Pancreas (tissue), 10 donors: ENCODE measurements around the gene SV2A. TPM values are rescaled to one million over a fixed set of nuclear protein-coding genes. Genes with fewer than 3 reads are reported as not detected.
"Not testable (repeated sequence)": the region's sequence is repeated elsewhere in the genome, so short reads cannot be mapped to it uniquely, and the experiment has no call there.

ENCODE experiments used
- ATAC-seq, 4 donors: fragments of 200-7000 bp; cut with Tn5 transposase; one replicate each; pipeline versions ENCODE4 v1.8.0 to v1.9.1; 2020; ENCODE audit warnings: mild to moderate bottlenecking in 4 of 4, moderate library complexity in 4 of 4
- DNase-seq, 6 donors: peaks; one replicate each; pipeline ENCODE4 v3.0.0-alpha.2; 2020
- FAIRE-seq: peaks from 2 replicates; lab custom pipeline; 2012; peaks lifted over from hg19 to GRCh38; lab: Jason Lieb, UNC
- H3K27ac ChIP-seq, 4 donors: fragments of 200-600 bp; sonication (generic); 1 replicate in 3 of 4; 2 replicates in 1 of 4; pipeline versions ENCODE4 v1.5.0 to v1.8.0; 2020
- H3K27me3 ChIP-seq, 4 donors: fragments of 200-600 bp; one replicate each; pipeline ENCODE4 v1.8.0; 2021
- H3K36me3 ChIP-seq, 3 donors: fragments of 200-600 bp; sonication (generic) in 1 of 3; one replicate each; pipeline versions ENCODE4 v1.5.0 to v1.8.0; 2020 to 2021
- H3K4me1 ChIP-seq, 3 donors: fragments of 200-600 bp; one replicate each; pipeline ENCODE4 v1.8.0; 2021
- H3K4me3 ChIP-seq, 4 donors: fragments of 200-600 bp; sonication (generic) in 2 of 4; one replicate each; pipeline versions ENCODE4 v1.5.0 to v1.8.0; 2020 to 2021
- H3K9me3 ChIP-seq, 4 donors: fragments of 200-600 bp; one replicate each; pipeline ENCODE4 v1.8.0; 2021
- WGBS, 2 donors: extraction: QIAGEN DNeasy Blood & Tissue Kit; methylation state at CpG; one replicate each; pipeline ENCODE4 v1.1.7; 2013; 5-methylcytosine and 5-hydroxymethylcytosine counted together
- intact Hi-C, 3 donors: fragments of 100-400 bp; cut with DNase I; formaldehyde crosslinking; loops; one replicate each; pipeline versions ENCODE4 v1.11.1 to v1.14.2; 2022
- polyA plus RNA-seq, 2 donors: library from polyadenylated mRNA; stranded (reverse); fragments of 200-250 nt; gene quantifications; one replicate each; pipeline ENCODE4 v1.2.3, GENCODE V29; 2013
- total RNA-seq, 6 donors: library from RNA; stranded (reverse); fragmentation: NEBNext Ultra II Directional in 4 of 6; extraction: Animal tissue kit (Norgen Biotek cat#: 25700) in 4 of 6; gene quantifications; one replicate each; pipeline versions ENCODE4 v1.2.1 to v1.2.4, GENCODE V29; 2021 to 2023
- TF ChIP-seq, protein P1 (sequence below), 4 donors: fragments of 200-600 bp; sonication (generic) in 3 of 4; IDR thresholded peaks; one replicate each; pipeline versions ENCODE4 v1.5.0 to v1.8.0; 2021; ENCODE audit warnings: antibody characterized with exemption in 4 of 4
- donor health status: healthy with polysubstance abuse.
- donor health status: DM: no; HTN: no; CAD: no; lungs with moderate emphysema.
- donor health status: DM: no; HTN: no; CAD: no.
- donor health status: control.
- donor health status: control.
- donor health status: Bipolar disorder and iron deficiency.
- donor health status: DM: yes; HTN: yes; CAD: no.
- donor health status: DM: no; HTN: no; CAD: no.
- donor health status: DM: no; HTN: no; CAD: no.
- donor health status: DM: yes; HTN: yes; CAD: no.

The SV2A gene
- total and polyA plus RNA-seq, 8 donors: 0.32 to 8.3 (median 1.6) TPM

DNA sequence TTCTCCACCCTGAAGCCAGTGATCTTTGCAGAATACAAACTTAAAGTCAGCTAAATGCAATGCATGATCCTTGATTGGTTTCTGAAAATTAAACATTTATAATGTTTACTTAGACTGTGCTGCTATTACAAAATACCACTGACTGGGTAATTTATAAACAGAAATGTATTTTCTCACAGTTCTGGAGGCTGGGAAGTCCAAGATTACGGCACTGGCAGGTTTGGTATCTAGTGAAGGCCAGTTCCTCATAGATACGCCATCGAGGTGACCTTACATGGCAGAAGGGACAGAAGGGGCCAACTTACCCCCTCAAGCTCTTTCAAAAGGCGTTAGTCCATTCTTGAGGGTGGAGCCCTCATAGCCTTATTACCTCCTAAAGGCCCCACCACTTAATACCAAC is 21.1 kb downstream of the SV2A start:
- WGBS, 2 donors: 93 to 95% methylated on average over 4 of the region's 4 CpGs
- H3K27ac ChIP-seq: no peak overlapping the region
- no peak overlapping the region for H3K4me3 ChIP-seq
- FAIRE-seq: no peak
- no peak for ATAC-seq
- intact Hi-C loops: no loop called here
- no peak for DNase-seq
- TF ChIP-seq, protein P1, sequence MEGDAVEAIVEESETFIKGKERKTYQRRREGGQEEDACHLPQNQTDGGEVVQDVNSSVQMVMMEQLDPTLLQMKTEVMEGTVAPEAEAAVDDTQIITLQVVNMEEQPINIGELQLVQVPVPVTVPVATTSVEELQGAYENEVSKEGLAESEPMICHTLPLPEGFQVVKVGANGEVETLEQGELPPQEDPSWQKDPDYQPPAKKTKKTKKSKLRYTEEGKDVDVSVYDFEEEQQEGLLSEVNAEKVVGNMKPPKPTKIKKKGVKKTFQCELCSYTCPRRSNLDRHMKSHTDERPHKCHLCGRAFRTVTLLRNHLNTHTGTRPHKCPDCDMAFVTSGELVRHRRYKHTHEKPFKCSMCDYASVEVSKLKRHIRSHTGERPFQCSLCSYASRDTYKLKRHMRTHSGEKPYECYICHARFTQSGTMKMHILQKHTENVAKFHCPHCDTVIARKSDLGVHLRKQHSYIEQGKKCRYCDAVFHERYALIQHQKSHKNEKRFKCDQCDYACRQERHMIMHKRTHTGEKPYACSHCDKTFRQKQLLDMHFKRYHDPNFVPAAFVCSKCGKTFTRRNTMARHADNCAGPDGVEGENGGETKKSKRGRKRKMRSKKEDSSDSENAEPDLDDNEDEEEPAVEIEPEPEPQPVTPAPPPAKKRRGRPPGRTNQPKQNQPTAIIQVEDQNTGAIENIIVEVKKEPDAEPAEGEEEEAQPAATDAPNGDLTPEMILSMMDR (IDR thresholded peaks at IDR 0.05): no peak
- H3K36me3 ChIP-seq: no peaks in the 10 kb centered on the region
- H3K4me1 ChIP-seq: peaks cover 0 to 6% (median 3%) of the 10 kb centered on the region in 3 donors
- H3K27me3 ChIP-seq: no peaks in the 10 kb centered on the region
- H3K9me3 ChIP-seq: no peaks in the 10 kb centered on the region

DNA sequence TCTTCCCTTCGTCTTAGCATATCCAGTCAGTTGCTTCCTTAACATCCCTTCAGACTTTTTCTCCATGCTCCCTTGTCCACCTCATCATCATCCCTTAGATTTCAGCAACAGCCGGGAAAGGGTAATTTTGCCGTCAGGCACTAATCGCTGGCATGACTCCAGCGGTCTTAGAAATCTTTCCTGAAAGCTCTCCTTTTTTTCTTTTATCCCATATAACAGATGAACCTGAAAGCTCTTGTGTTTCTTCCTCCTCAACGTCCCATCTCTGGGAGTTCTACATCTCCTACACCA is 28.7 kb downstream of the SV2A start:
- Histone ChIP-seq H3K36me3 (no peaks in the 10 kb centered on the region), H3K9me3 (no peaks in the 10 kb centered on the region), H3K27ac (peak overlapping the region in 3 of 4 donors; percentile 99 to 100 (median 99)), H3K4me1 (peaks cover 0 to 12% (median 10%) of the 10 kb centered on the region in 3 donors), H3K4me3 (peak overlapping the region in 2 of 4 donors; percentile 52 to 64), H3K27me3 (no peaks in the 10 kb centered on the region)
- intact Hi-C loops: no loop called here
- TF ChIP-seq, protein P1 (IDR thresholded peaks at IDR 0.05): no peak
- WGBS, 2 donors: 16 to 22% methylated on average over 6 of the region's 6 CpGs
- DNase-seq: peak in 4 of 6 donors; percentile 21 to 58 (median 54)
- FAIRE-seq: no peak
- ATAC-seq: no peak

DNA sequence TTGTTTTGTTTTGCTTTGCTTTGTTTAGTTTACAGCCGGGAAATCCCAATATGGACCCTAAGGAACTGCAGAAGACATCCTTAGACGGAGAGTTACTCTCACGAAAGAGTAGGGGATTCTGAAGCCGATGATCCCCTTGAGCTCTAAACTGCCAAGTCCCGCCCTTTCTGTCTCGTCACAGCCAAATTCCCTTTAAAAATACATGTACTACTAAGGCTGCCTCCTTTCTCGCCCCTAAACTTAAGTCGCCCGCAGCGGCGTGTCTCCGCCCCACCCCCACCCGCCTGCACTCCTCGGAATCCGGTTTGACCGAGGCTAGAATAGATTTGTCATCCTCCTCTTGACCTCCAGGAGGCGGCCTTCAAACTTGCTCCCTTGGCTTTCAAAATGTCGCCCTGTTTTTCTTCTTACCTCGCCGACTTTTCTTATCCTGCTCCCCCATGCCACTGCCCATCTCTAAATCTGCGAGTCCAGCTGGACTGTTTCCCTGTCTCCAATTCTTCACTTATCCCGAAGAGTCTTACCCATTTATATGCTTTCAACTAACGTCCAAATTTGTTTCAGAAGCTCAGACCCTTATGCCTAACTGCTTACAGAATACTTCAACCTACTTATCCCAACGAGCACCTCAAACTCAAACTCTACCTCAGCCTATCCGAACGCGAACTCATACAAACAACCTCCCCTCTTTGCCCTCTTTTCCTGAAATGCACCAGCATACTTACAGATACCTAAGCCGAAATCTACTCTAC is 29.2 kb downstream of the SV2A start:
- H3K27ac ChIP-seq: peak overlapping the region; percentile 99 to 100 (median 99)
- peaks cover 0 to 12% (median 10%) of the 10 kb centered on the region in 3 donors for H3K4me1 ChIP-seq
- no peaks in the 10 kb centered on the region for H3K27me3 ChIP-seq
- H3K9me3 ChIP-seq: no peaks in the 10 kb centered on the region
- intact Hi-C loops: no loop called here
- H3K36me3 ChIP-seq: no peaks in the 10 kb centered on the region
- no peak for FAIRE-seq
- peak; percentile 75 to 85 (median 80) for DNase-seq
- peak; percentile 32 to 48 (median 44) for ATAC-seq
- TF ChIP-seq, protein P1 (IDR thresholded peaks at IDR 0.05): peak in 3 of 4 donors; percentile 8 to 38 (median 34)
- H3K4me3 ChIP-seq: peak overlapping the region; percentile 16 to 64 (median 45)
- WGBS, 2 donors: 3% methylated on average over 28 of the region's 28 CpGs

DNA sequence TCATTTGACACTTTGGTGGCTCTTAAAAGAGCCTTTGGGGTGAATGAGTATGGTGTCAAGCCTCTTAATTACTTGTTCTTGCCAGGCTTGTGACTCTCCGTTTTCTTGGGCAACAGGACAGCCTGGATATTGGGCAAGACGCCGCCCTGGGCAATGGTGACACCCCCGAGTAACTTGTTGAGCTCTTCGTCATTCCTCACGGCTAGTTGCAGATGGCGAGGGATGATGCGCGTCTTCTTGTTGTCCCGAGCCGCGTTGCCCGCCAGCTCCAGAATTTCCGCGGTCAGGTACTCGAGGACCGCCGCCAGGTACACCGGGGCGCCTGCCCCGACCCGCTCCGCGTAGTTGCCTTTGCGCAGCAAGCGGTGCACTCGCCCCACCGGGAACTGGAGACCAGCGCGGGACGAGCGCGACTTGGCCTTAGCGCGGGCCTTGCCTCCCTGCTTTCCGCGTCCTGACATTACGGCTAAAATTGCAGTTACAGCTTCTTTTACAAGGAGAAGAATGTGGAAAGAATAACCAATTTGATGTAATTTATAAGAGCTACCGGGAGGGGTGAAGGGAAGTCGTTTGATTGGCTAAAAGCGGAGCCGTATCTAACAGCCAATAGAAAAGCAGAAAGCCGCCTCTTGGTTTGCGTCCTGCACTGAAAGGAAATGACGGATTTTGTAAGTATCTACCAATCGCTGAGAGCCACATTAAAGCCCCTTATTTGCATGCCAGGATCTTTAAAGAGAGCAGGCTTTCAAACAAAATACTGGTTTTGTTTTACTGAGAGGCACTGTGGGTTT is 30.0 kb downstream of the SV2A start:
- WGBS, 2 donors: 1% methylated on average over 46 of the region's 46 CpGs
- ATAC-seq: peak; percentile 59 to 72 (median 68)

DNA sequence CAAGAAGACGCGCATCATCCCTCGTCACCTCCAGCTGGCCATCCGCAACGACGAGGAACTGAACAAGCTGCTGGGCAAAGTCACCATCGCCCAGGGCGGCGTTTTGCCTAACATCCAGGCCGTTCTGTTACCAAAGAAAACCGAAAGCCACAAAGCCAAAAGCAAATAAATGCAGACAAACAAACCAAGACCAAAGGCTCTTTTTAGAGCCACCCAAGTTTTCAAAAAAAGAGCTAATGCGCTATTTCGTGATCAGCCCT is 30.5 kb downstream of the SV2A start:
- intact Hi-C loops, FAIRE-seq, DNase-seq, H3K9me3 ChIP-seq, ATAC-seq, H3K36me3 ChIP-seq, H3K27me3 ChIP-seq: not testable (repeated sequence)
- WGBS, 2 donors: 1% methylated on average over 7 to 13 of the region's 13 CpGs
- Histone ChIP-seq H3K4me1 (peaks cover 0 to 12% (median 10%) of the 10 kb centered on the region in 3 donors), H3K4me3 (peak overlapping the region; percentile 23 to 64 (median 40)), H3K27ac (peak overlapping the region; percentile 99 to 100 (median 99))

More for the DNA sequence above, 30.0 kb downstream of the SV2A start:
- Histone ChIP-seq H3K9me3 (no peaks in the 10 kb centered on the region), H3K36me3 (no peaks in the 10 kb centered on the region), H3K27ac (peak overlapping the region; percentile 99 to 100 (median 99)), H3K27me3 (no peaks in the 10 kb centered on the region), H3K4me1 (peaks cover 0 to 12% (median 10%) of the 10 kb centered on the region in 3 donors), H3K4me3 (peak overlapping the region; percentile 23 to 64 (median 45))
- intact Hi-C loops: no loop called here
- FAIRE-seq: peak; percentile 87
- TF ChIP-seq, protein P1 (IDR thresholded peaks at IDR 0.05): no peak
- peak; percentile 79 to 89 (median 86) for DNase-seq
